Breast epithelium (tissue), 4 donors: ENCODE data around the gene SETD1A. TPM values are rescaled to one million over a fixed set of nuclear protein-coding genes. Genes with fewer than 3 reads are reported as not detected.

Experiments used
- DNase-seq, 2 donors: peaks; one replicate each; pipeline ENCODE4 v3.0.0-alpha.2; 2019; ENCODE audit warnings: low spot score in 2 of 2
- H3K27ac ChIP-seq, 2 donors: fragments of 200-600 bp; sonication (generic) in 1 of 2; one replicate each; pipeline ENCODE4 v1.5.1; 2016 to 2019; ENCODE audit warnings: mild to moderate bottlenecking in 1 of 2
- H3K27me3 ChIP-seq, 2 donors: fragments of 200-600 bp; sonication (generic) in 1 of 2; one replicate each; pipeline versions ENCODE4 v1.5.1 to v1.6.0; 2017 to 2019; ENCODE audit warnings: control low read depth in 1 of 2, mild to moderate bottlenecking in 1 of 2
- H3K36me3 ChIP-seq: fragments of 200-600 bp; one replicate; pipeline ENCODE4 v1.5.1; 2019
- H3K4me1 ChIP-seq, 2 donors: fragments of 200-600 bp; sonication (generic); one replicate each; pipeline ENCODE4 v1.5.1; 2016 to 2019; ENCODE audit warnings: control low read depth in 1 of 2
- H3K4me3 ChIP-seq, 3 donors: fragments of 200-600 bp; sonication (generic); 1 replicate in 2 of 3; 2 replicates in 1 of 3; pipeline ENCODE4 v1.5.1; 2016 to 2019; ENCODE audit warnings: mild to moderate bottlenecking in 3 of 3, moderate library complexity in 2 of 3
- H3K9me3 ChIP-seq, 2 donors: fragments of 200-600 bp; sonication (generic) in 1 of 2; one replicate each; pipeline ENCODE4 v1.5.1; 2016 to 2019; ENCODE audit warnings: control low read depth in 1 of 2
- CTCF ChIP-seq, 3 donors: fragments of 450-650 bp; IDR thresholded peaks; one replicate each; pipeline ENCODE4 v1.5.1; 2016 to 2017; ENCODE audit warnings: antibody characterized with exemption in 3 of 3, mild to moderate bottlenecking in 3 of 3, moderate library complexity in 3 of 3
- POLR2A ChIP-seq: fragments of 450-650 bp; IDR thresholded peaks from one replicate; pipeline ENCODE4 v1.6.1; 2016; ENCODE audit warnings: antibody characterized with exemption, mild to moderate bottlenecking, moderate library complexity
- POLR2AphosphoS5 ChIP-seq, 3 donors: sonication (generic); formaldehyde crosslinking; IDR thresholded peaks; one replicate each; pipeline ENCODE4 v1.6.1; 2017; ENCODE audit warnings: antibody characterized with exemption in 3 of 3
- intact Hi-C: fragments of 100-400 bp; cut with DNase I; formaldehyde crosslinking; loops from one replicate; pipeline ENCODE4 v1.15.1; 2023; ENCODE audit warnings: low total_unique reads
- total RNA-seq, 3 donors: library from RNA; depleted of rRNA; stranded (reverse); fragments of >200 nt; gene quantifications; one replicate each; pipeline ENCODE4 v1.1.0, GENCODE V29; 2016

SETD1A gene
- total RNA-seq, 3 donors from 2014 or later = 4.8 to 5.6 (median 5.1) TPM

- H3K27me3 ChIP-seq = no peaks in the 10 kb centered on the region
- no peak for TF ChIP-seq CTCF (IDR thresholded peaks at IDR 0.05)
- H3K4me3 ChIP-seq = no peak overlapping the region
- no peak for DNase-seq
- no peak overlapping the region for H3K27ac ChIP-seq
- intact Hi-C loops = no loop called here
- peaks cover 0 to 7% of the 10 kb centered on the region in 2 donors for H3K4me1 ChIP-seq
- no peaks in the 10 kb centered on the region for H3K9me3 ChIP-seq
- H3K36me3 ChIP-seq = no peaks in the 10 kb centered on the region
Measured at GRCh38 chr16:30920891-30921290, 36.7 kb upstream of the SETD1A start.

GRCh38 chr16:30921459-30921747 lies 36.2 kb upstream of the SETD1A start:
- peak overlapping the region; percentile 94 to 97 for H3K27ac ChIP-seq
- no peaks in the 10 kb centered on the region for H3K36me3 ChIP-seq
- intact Hi-C loops = no loop called here
- no peaks in the 10 kb centered on the region for H3K9me3 ChIP-seq
- DNase-seq = no peak
- H3K27me3 ChIP-seq = no peaks in the 10 kb centered on the region
- H3K4me1 ChIP-seq = peaks cover 0 to 7% of the 10 kb centered on the region in 2 donors
- H3K4me3 ChIP-seq = peak overlapping the region; percentile 65 to 67 (median 65)
- TF ChIP-seq POLR2AphosphoS5 (IDR thresholded peaks at IDR 0.05) (no peak), CTCF (IDR thresholded peaks at IDR 0.05) (no peak), POLR2A (no peak)

- Histone ChIP-seq H3K36me3 (no peaks in the 10 kb centered on the region), H3K9me3 (no peaks in the 10 kb centered on the region), H3K4me1 (peaks cover 0 to 7% of the 10 kb centered on the region in 2 donors), H3K27me3 (no peaks in the 10 kb centered on the region), H3K27ac (peak overlapping the region; percentile 94 to 97), H3K4me3 (peak overlapping the region; percentile 65 to 67 (median 65))
- intact Hi-C loops = no loop called here
- peak; percentile 92 to 93 for DNase-seq
- peak in 1 of 3 donors; percentile 27 for TF ChIP-seq POLR2AphosphoS5 (IDR thresholded peaks at IDR 0.05)
- TF ChIP-seq POLR2A = peak; percentile 2
- TF ChIP-seq CTCF (IDR thresholded peaks at IDR 0.05) = peak; percentile 82 to 93 (median 91)
Measured at GRCh38 chr16:30921748-30922419, 35.7 kb upstream of the SETD1A start.

GRCh38 chr16:30922420-30922959 lies 35.1 kb upstream of the SETD1A start:
- peak; percentile 66 to 94 (median 85) for TF ChIP-seq POLR2AphosphoS5 (IDR thresholded peaks at IDR 0.05)
- no peak for TF ChIP-seq POLR2A
- intact Hi-C loops = no loop called here
- no peaks in the 10 kb centered on the region for H3K9me3 ChIP-seq
- peak overlapping the region; percentile 65 to 85 (median 67) for H3K4me3 ChIP-seq
- no peaks in the 10 kb centered on the region for H3K36me3 ChIP-seq
- DNase-seq = peak; percentile 100
- H3K27me3 ChIP-seq = no peaks in the 10 kb centered on the region
- peaks cover 0 to 7% of the 10 kb centered on the region in 2 donors for H3K4me1 ChIP-seq
- H3K27ac ChIP-seq = peak overlapping the region; percentile 94 to 97

GRCh38 chr16:30922960-30923535 lies 34.5 kb upstream of the SETD1A start:
- H3K36me3 ChIP-seq = no peaks in the 10 kb centered on the region
- H3K27ac ChIP-seq = peak overlapping the region; percentile 94 to 97
- peak overlapping the region; percentile 65 to 85 (median 67) for H3K4me3 ChIP-seq
- H3K4me1 ChIP-seq = peaks cover 0 to 7% of the 10 kb centered on the region in 2 donors
- H3K9me3 ChIP-seq = no peaks in the 10 kb centered on the region
- TF ChIP-seq POLR2A (peak; percentile 10), POLR2AphosphoS5 (IDR thresholded peaks at IDR 0.05) (peak; percentile 88 to 96 (median 96)), CTCF (IDR thresholded peaks at IDR 0.05) (no peak)
- no peaks in the 10 kb centered on the region for H3K27me3 ChIP-seq
- DNase-seq = peak; percentile 99 to 100
- intact Hi-C loops = no loop called here
